Hematopoietic multipotent progenitor cell treated with erythropoietin and hydrocortisone succinate and interleukin-3 and kit ligand, for 8 days (in vitro differentiated cells): Measurements from ENCODE around the gene UGCG.
"Not testable (repeated sequence)": the region's sequence is repeated elsewhere in the genome, so short reads cannot be mapped to it uniquely, and the experiment has no call there.

Source experiments
- DNase-seq: peaks from one replicate; pipeline ENCODE4 v3.0.0-alpha.2; 2015

Gene UGCG

DNA sequence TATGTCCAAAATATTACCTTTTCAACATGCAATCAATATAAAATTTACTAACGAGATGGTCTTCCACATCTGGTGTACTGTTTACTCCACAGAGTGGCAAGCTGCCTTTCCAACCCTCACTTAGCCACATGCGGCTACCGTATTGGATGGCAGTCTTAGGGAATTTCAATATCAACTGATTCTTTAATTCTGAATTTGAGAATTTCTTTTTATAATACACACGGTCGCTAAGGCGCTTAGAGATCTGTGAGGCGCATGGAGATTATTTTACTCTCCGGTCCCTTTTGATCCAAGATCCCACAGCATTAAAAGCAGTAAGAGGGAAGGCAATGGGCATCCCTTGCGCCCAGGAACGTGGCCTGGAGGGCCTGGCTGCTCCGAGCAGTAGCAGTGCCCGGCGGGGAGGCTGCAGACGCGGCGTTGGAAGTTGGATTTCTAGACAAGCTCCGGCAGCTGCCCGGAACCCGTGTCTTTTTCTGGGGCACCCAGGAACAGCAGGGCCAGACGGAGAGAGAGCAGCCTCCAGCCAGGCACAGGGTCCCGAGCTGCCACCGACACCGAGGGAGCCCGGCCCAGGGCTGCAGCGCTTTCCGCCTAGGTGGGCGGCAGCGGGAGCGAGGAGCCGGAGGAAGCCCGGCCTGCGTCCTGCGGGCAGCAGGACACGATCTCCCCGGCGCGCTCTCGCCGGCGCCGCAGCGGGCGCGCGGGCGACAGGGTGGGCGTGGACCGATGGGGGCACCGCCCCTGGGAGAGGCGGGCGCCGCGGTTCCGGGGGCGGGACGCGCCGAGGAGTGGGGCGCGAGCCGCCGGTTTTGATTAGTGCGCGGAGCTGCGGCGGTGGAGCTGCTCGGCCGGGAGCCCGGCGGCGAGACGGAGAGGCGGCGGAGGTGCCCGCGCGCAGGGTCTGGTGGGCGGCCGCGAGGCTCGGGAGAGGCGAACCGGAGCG is at the start of gene UGCG:
Gene UGCG, plus strand, starts transcription at position 819 of the 946 bp plus-strand sequence. CDS start 402 bp downstream, outside the sequence.
- peak; percentile 88 for DNase-seq

DNA sequence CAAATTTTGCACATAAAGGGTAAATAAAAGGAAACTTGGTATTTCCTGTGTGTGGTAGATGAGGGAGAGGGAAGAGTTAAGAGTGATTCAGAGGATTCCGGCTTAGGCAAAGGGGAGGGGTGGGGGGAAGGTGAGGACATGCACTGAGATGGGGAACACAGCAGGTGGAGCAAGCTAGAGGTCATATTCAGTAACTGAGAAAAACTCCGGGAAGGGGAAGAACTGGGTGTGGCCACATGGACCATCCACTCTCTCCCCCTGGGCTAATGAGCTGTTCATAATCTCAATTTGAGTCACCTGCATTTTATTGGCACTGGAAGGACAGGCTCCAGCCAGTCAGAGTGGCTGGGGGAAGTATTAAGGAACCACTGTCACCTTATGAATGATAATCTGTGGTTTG is 45.1 kb upstream of the UGCG start:
- no peak for DNase-seq

DNA sequence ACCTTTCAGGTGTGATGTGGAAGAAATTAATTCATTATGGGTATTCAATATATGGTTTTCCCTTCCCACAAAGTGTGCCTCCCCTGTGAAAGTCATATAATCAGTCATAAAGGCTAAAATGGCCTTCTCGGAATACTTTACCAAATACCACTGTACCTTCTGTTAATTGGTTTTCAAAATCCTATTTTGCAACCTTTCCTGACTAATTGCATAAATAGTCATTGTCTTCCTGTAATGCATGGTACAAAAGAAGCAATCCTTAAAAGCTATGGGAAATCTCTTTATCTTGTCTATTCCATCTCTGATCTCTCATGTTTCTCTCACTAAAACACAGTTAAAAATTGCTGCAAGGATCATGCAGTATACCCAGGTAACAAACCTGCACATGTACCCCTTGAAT is 44.3 kb upstream of the UGCG start:
- no peak for DNase-seq

DNA sequence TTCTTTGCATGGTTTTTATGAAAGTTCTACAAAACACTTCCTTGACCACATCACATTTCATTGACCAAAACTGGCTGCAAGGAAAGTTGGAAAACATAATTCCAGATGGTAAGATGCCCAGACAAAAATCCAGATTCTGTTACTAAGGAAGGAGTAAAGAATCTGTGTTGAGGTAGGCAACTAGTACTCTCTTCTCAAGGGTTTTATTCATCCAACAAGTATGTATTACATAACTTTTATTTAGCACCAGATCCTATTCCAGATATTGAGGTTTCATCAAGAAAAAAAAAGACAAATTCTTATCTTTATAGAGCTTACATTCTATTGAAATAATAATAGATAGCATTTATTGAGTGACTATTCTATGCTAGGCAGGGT is 43.2 kb upstream of the UGCG start:
- DNase-seq = no peak

DNA sequence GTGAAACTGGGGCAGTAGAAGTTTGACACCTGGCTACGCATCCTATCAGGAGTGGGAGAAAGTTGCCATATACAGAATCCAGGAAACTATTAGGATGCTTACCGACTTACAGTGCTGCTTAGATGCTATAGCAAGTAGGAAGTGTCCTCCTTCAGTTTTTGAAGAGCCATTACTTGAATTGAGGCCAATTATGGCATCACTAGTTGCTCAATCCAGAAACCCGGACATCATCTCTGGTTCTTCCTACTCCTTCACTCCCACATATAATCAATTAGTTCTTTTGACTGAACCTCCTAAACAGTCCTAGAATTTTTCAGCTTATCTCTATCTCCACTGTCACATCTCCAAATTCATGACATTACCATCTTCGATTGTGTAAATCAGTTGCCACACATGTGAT is 41.8 kb upstream of the UGCG start:
- no peak for DNase-seq

DNA sequence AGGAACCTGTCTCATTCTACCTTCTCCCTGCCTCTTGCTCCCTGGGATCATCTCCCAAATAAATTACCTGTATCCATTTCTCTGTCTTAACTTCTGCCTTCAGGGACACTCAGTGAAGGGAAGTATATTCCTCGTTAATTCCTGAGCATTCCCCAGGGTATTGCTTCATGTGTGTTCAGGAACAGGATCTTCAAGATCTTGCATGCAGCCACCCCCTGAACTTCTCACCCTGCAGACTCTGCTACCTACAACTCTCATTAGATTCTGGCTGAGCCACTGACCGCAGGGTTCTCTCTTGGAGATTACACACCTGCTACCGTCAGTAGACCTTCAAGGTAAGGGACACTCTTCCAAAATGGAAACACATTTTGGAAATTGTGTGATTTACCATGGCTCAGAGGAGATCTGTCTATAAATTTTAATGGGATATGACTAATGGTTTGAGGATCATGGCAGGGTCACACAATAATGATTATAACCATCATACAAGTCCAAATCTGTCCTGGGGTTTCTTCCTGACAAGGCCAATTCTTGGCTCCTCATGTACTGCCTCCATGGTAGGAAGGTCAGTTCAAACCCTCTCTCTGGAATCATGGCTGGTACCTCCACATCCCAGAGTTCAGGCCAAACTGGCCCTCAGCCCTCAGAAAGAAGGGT is 38.9 kb upstream of the UGCG start:
- DNase-seq = no peak

DNA sequence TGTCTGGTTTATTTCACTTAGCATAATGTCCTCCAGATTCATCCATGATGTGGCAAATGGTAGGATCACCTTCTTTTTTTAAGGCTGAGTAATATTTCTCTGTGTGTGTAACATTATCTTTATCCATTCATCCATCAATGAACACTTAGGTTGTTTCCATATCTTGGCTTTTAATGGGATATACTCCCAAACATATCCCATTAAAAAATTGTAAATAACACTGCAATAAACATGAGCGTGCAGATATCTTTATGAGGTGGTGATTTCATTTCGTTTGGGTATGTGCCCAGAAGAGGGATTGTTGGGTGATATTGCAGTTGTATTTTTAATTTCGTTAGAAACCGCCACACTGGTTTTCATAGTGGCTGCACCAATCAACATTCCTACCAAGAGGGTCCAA is 36.2 kb upstream of the UGCG start:
- no peak for DNase-seq

DNA sequence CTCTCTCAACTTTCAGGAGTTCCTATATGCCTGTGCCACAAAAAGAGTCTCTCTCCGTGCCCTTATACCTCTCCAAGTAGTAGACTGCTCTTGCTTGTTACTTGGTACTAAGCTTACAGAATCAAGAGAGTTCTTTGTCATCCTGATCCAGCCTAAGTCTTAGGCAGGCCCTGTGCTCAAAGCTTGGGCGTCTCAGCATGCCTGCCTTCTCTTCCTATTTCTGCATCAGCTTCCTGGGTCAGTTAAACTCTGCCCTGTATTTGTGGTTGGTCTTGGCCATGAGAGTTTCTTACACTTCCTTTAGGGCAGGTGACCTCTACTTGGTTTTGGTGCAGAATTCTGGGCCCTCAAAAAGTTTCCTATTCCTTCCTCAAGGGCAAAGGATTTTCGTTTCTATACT is 33.0 kb upstream of the UGCG start:
- DNase-seq = no peak

DNA sequence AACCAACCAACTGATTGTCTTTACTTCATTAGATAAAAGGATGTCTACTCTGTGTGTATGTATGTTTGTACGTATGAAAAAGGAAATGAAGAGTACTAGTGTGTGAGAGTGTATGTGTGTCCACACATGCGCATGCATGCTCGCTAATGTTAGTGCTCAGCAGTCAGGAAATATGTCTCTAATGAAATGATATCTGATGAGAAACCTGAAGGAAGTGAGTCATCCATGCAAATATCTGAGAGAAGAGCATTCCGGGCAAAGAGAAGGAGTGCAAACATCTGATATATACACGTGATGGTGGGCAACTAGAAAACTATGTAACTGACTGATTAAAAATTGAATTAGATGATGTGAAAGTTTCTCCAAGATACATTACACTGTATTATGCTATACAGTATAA is 29.6 kb upstream of the UGCG start:
- peak; percentile 69 for DNase-seq

DNA sequence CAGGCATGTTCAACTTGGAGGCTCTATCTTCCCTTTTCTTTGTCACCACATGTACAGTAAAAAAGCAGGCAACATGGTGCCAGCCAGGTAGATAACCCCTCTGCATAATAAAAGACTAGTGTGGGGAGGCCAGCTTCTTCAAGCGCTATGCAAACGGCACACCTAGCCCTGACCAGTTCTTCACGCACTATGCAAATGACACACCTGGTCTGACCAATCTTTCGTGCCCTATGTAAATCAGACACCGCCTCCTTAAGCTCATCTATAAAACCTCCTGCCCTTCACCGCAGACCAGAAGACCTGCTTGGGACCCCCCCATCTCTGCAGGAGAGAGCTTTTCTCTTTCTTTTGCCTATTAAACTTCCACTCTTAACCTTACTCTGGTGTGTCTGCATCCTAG is 28.1 kb upstream of the UGCG start:
- no peak for DNase-seq

DNA sequence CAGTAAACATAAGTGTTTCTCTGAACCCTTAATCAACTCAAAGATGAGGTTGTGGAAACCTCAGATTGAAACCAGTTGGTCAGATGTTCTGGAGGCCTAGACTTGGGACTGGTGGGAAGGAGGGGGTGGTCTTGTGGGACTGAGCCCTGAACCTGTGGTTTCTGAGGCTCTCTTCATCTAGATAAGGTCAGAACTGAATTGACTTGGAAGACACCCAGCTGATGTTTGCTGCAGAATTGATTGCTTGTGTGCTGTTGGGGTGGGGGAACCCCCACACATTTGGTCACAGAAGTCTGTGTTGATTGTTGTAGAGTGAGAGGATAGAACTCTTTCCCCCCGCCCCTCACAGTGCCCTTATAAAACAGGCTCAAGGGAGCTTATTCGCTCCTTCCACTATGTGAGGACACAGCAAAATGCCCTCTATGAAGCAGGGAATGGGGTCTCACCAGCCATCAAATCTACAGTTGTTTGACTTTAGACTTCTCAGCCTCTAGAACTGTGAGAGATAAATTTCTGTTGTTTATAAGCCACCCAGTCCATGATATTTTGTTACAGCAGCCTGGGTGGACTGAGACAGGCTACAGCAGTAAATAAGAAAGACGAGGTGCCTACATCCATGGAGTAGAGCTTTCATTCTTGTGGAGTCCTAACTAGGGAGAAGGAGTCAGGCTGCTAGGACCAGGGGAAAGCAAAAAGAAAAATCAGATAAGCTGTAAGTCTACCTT is 25.7 kb upstream of the UGCG start:
- DNase-seq = no peak

DNA sequence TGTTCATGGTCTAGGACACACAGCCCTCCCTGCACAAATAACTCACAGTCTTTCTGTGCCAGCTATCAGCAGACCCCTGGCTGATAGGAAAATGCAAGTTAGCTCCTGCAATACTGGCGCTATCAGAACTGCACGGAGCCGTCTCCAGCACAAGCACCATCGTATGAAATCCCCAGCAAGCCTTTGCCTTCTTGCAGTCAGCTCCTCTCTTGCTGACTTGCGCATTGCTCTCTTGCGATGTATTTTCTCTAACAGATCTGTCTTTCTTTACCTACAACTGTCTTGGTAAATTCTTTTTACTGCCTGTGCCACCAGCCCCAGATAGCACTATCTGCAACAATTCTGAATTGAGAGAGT is 25.1 kb upstream of the UGCG start:
- DNase-seq = no peak

DNA sequence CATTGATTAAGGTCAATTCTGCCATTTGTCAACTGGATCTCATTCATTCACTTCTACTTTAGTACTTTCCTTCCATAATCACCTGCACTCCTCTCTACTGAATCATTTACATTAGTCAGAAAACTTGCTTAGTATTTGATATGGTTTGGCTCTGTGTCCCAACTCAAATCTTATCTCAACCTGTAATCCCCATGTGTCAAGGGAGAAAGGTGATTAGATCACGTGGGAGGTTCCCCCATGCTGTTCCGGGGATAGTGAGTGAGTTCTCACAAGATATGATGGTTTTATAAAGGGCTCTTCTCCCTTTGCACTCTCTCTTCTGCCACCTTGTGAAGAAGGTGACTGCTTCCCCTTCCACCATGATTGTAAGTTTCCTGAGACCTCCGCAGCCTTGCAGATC is 23.7 kb upstream of the UGCG start:
- DNase-seq = no peak

DNA sequence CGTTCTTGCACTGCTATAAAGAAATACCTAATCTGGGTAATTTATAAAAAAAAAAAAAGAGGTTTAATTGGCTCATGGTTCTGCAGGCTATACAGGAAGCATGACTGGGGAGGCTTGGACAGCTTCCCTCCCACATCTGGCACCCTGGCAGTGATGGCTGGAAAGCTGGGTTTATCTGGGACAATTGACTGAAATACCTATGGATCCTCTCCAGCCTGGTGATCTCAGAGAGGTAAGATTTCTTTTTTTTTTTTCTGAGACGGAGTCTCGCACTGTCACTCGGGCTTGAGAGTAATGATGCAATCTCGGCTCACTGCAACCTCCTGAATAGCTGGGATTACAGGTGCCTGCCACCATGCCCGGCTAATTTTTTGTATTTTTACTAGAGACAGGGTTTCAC is 22.7 kb upstream of the UGCG start:
- DNase-seq = no peak

DNA sequence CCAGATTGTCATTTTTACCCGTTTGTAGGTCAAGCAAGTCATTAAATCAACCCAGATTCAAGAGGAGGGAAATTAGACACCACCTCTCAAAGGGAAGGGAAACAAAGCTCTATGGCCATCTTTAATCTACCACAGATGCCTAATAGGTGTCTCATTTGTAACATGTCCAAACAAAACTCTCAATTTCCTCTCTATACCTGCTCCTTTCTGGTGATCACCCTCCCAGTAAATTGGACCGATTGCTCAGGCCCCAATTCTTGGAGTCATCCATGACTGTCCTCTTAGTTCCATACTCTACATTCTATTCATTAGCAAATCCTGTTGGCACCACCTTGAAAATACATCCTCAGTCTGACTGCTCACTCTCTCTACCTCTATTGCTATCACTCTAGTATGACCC is 22.1 kb upstream of the UGCG start:
- no peak for DNase-seq

DNA sequence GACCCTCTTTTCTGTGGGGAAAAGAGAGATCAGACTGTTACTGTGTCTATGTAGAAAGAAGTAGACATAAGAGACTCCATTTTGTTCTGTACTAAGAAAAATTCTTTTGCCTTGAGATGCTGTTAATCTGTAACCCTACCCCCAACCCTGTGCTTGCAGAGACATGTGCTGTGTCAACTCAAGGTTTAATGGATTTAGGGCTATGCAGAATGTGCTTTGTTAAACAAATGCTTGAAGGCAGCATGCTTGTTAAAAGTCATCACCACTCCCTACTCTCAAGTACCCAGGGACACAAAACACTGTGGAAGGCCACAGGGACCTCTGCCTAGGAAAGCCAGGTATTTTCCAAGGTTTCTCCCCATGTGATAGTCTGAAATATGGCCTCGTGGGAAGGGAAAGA is 21.3 kb upstream of the UGCG start:
- not testable (repeated sequence) for DNase-seq

DNA sequence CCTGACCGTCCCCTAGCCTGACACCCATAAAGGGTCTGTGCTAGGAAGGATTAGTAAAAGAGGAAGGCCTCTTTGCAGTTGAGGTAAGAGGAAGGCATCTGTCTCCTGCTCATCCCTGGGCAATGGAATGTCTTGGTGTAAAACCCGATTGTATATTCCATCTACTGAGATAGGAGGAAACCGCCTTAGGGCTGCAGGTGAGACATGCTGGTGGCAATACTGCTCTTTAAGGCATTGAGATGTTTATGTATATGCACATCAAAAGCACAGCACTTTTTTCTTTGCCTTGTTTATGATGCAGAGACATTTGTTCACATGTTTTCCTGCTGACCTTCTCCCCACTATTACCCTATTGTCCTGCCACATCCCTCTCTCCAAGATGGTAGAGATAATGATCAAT is 20.9 kb upstream of the UGCG start:
- not testable (repeated sequence) for DNase-seq

DNA sequence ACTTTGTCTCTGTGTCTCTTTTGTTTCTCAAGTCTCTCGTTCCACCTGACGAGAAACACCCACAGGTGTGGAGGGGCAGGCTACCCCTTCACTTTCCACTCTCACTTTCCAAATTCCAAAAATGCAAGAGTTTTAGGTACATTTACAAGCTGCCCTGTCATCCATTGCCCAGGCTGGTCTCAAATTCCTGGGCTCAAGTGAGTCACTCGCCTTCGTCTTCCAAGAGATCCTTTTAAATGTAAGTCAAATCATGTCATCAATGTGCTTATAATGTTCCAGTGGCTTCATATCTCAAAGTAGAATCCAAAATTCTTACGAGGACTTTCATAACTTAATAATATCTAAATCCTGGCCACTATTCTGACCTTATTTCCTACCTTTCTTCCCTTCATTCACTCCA is 20.4 kb upstream of the UGCG start:
- DNase-seq = no peak

DNA sequence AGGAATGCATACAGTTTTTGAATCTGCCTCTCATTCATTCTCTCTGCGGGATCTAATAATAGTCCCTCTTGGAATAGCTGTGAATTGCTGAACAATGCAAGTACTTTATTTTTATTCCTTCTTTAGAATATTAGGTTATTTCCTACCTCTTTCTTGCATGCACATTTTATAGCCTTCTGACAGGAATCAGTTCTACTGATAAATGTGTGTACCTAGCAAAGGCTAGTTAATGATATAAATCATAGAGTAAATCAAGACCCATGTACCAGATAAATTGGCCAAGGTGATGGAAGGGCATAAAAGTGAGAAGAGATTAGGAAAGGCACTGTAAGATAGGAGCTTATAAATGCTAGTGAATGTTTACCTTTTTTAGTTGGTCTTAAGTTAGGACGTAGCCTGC is 19.2 kb upstream of the UGCG start:
- no peak for DNase-seq

DNA sequence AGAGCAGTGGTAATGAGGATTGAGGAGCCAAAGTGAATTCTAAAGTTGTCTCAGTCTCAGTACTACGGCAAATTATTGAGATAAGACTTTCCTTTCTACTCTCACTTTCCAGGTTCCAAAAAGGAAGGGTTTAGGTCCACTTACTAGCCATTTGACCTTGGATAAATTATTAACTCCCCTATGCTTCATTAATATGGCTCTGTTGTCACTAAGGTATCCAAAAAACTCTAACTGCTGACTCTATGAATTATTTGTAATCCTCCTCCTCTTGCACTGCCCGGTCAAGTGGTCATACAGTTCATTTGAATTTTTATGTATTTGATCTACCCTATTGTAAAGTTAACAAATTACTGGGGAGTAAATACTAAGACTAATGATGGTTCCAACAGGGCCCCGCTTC is 17.7 kb upstream of the UGCG start:
- DNase-seq = no peak

DNA sequence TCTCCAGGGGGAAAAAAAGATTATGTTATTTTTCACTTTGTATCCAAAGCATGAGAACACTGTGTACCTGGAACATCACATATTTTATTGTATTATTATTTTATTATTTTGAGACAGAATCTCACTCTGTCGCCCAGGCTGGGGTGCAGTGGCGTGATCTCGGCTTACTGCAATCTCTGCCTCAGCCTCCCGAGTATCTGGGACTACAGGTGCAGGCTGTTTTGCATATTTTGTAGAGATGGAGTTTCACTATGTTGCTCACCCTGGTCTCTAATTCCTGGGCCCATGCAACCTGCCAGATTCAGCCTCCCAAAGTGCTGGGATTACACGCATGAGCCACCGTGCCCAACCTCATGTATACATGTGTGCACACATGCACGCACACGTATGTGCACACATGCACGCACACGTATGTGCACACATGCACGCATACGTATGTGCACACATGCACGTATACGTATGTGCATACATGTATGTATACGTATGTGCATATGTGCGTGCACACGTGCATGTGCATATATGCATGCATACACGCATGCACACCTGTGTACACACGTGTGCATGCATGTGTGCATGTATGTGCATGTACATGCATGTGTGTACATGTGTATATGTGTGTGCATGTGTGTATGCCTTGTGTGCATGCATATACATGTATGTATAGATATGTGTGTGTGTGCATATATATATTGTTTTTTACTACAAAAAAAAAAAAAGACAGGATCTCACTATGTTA is 9.5 kb upstream of the UGCG start:
- no peak for DNase-seq

DNA sequence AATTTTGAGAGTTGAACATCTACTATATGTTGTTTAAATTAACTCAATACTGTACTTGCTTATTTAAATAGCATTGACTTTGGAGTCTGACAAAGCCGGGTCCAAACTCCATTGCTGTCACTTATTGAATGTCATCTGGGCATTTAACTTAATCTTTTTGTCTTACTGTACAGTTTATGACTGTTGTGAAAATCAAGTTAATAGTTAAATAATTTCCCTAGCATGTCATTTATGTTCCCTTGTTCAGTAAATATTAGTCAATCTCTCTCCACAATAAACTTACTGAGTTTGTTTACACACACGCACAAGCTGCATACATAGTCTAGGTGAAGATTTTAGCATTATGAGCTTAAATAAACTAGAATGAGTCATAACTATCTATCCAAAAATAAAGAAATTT is 6.3 kb upstream of the UGCG start:
- DNase-seq = no peak

DNA sequence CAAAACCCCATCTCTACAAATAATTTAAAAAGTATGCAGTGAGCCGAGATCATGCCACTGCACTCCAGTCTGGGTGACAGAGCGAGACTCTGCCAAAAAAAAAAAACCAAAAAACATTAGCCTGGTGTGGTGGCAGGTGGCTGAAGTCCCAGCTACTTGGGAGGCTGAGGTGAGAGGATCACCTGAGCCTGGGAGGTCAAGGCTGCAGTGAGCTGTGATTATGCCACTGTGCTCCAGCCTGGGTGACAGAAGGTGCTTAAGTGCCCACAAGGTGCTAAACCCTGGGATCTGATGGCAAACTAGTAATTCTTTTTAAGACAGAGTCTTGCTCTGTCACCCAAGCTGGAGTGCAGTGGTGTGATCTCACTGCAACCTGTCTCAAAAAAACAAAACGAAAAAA is 5.7 kb upstream of the UGCG start:
- DNase-seq = not testable (repeated sequence)
